GM23248 (cell line): ENCODE results near the gene RBFOX1. TPM values are rescaled to one million over a fixed set of nuclear protein-coding genes. Genes with fewer than 3 reads are reported as not detected.

Source experiments
- DNase-seq: peaks from one replicate; pipeline ENCODE4 v3.0.0-alpha.2; 2015
- H2AFZ ChIP-seq: fragments of 200-600 bp; sonication (generic); 2 replicates; pipeline ENCODE4 v1.6.1; 2016; ENCODE audit warnings: antibody characterized with exemption
- H3F3A ChIP-seq: fragments of 200-600 bp; sonication (generic); 2 replicates; pipeline ENCODE4 v1.6.1; 2016; ENCODE audit warnings: mild to moderate bottlenecking, antibody characterized with exemption, mixed run types; ENCODE audit not compliant: insufficient read depth
- H3K27ac ChIP-seq: fragments of 200-600 bp; sonication (generic); 2 replicates; pipeline ENCODE4 v1.5.1; 2016; ENCODE audit warnings: mild to moderate bottlenecking
- H3K27me3 ChIP-seq: fragments of 200-600 bp; sonication (generic); replicated peaks from 2 replicates; pipeline ENCODE4 v1.6.1; 2016; ENCODE audit warnings: mild to moderate bottlenecking; ENCODE audit not compliant: insufficient read depth
- H3K36me3 ChIP-seq: fragments of 200-600 bp; sonication (generic); 2 replicates; pipeline ENCODE4 v1.6.1; 2016; ENCODE audit warnings: low read depth, mild to moderate bottlenecking
- H3K4me1 ChIP-seq: fragments of 200-600 bp; sonication (generic); 2 replicates; pipeline ENCODE4 v1.6.1; 2016; ENCODE audit warnings: mild to moderate bottlenecking; ENCODE audit not compliant: insufficient read depth
- H3K4me2 ChIP-seq: fragments of 200-600 bp; sonication (generic); one replicate; pipeline ENCODE4 v1.6.1; 2016; ENCODE audit warnings: mild to moderate bottlenecking; ENCODE audit not compliant: unreplicated experiment
- H3K4me3 ChIP-seq: fragments of 200-600 bp; sonication (generic); 2 replicates; pipeline ENCODE4 v1.5.1; 2016; ENCODE audit warnings: mild to moderate bottlenecking
- H3K79me2 ChIP-seq: fragments of 200-600 bp; sonication (generic); 2 replicates; pipeline ENCODE4 v1.6.1; 2016; ENCODE audit warnings: mild to moderate bottlenecking; ENCODE audit not compliant: insufficient read depth
- H3K9ac ChIP-seq: fragments of 200-600 bp; sonication (generic); 2 replicates; pipeline ENCODE4 v1.6.1; 2016; ENCODE audit warnings: mild to moderate bottlenecking
- H3K9me2 ChIP-seq: fragments of 200-600 bp; sonication (generic); 2 replicates; pipeline ENCODE4 v1.6.1; 2016; ENCODE audit warnings: mixed run types, mild to moderate bottlenecking, moderate library complexity; ENCODE audit not compliant: insufficient read depth
- H3K9me3 ChIP-seq: fragments of 200-600 bp; sonication (generic); one replicate; pipeline ENCODE4 v1.6.1; 2017; ENCODE audit warnings: low read depth
- H4K20me1 ChIP-seq: fragments of 200-600 bp; sonication (generic); 2 replicates; pipeline ENCODE4 v1.6.0; 2016; ENCODE audit not compliant: insufficient read depth
- EZH2 ChIP-seq: fragments of 200-600 bp; sonication (generic); IDR thresholded peaks from 2 replicates; pipeline ENCODE4 v1.6.1; 2018; ENCODE audit warnings: antibody characterized with exemption, mild to moderate bottlenecking; ENCODE audit not compliant: insufficient read depth, poor library complexity, severe bottlenecking
- EZH2phosphoT487 ChIP-seq: fragments of 200-600 bp; sonication (generic); IDR thresholded peaks from 2 replicates; pipeline ENCODE4 v1.6.1; 2018; ENCODE audit warnings: antibody characterized with exemption, moderate library complexity, mild to moderate bottlenecking, low read depth; ENCODE audit not compliant: insufficient read depth
- WGBS, 2 experiments: methylation state at CpG; one replicate each; pipeline ENCODE4 v1.1.6; 2015 to 2017; ENCODE audit warnings: low lambda C conversion rate in 2 of 2, low coverage in 1 of 2; ENCODE audit errors: missing lambda C conversion rate in 2 of 2; 5-methylcytosine and 5-hydroxymethylcytosine counted together
- in situ Hi-C: fragments of 300-500 bp; cut with MboI; formaldehyde crosslinking; loops from 2 replicates; pipeline ENCODE4 v1.15.0; 2020
- polyA plus RNA-seq: library from polyadenylated mRNA; unstranded; fragments of >200 nt; fragmentation: Nextera tagmentation; extraction: Ambion mirVana; gene quantifications from 2 replicates; pipeline ENCODE4 v1.2.1, GENCODE V29; 2016
- total RNA-seq: library from RNA; depleted of rRNA; stranded (reverse); fragments of >200 nt; shearing (Covaris generic); gene quantifications from 2 replicates; pipeline ENCODE4 v1.2.3, GENCODE V29; 2014

The RBFOX1 gene
- total and polyA plus RNA-seq, 2 experiments from 2014 or later, result not detected

- H3K4me1 ChIP-seq, result no peaks in the 10 kb centered on the region
- H2AFZ ChIP-seq, result no peak overlapping the region
- no peaks in the 10 kb centered on the region for H3K9me2 ChIP-seq
- WGBS, 2 experiments, result 23 to 36% methylated on average over 3 of the region's 3 CpGs
- no peaks in the 10 kb centered on the region for H3K27me3 ChIP-seq
- TF ChIP-seq EZH2phosphoT487 (no peak), EZH2 (no peak)
- no peak overlapping the region for H3K4me3 ChIP-seq
- H3K79me2 ChIP-seq, result no peaks in the 10 kb centered on the region
- DNase-seq, result no peak
- no peaks in the 10 kb centered on the region for H3F3A ChIP-seq
- H4K20me1 ChIP-seq, result no peaks in the 10 kb centered on the region
- in situ Hi-C loops, result no loop called here
- H3K9me3 ChIP-seq, result no peaks in the 10 kb centered on the region
- no peaks in the 10 kb centered on the region for H3K36me3 ChIP-seq
- no peak overlapping the region for H3K9ac ChIP-seq
- no peak overlapping the region for H3K27ac ChIP-seq
- no peak overlapping the region for H3K4me2 ChIP-seq
Measured at GRCh38 chr16:7335991-7336634, 3.5 kb downstream of the RBFOX1 start.

GRCh38 chr16:7336742-7337141, 4.1 kb downstream of the RBFOX1 start:
- Histone ChIP-seq H3K27ac (no peak overlapping the region), H4K20me1 (no peaks in the 10 kb centered on the region), H3K4me3 (no peak overlapping the region), H3K9me2 (no peaks in the 10 kb centered on the region), H3K9me3 (no peaks in the 10 kb centered on the region), H3K27me3 (no peaks in the 10 kb centered on the region), H3F3A (no peaks in the 10 kb centered on the region), H3K9ac (no peak overlapping the region), H3K79me2 (no peaks in the 10 kb centered on the region), H3K4me1 (no peaks in the 10 kb centered on the region), H3K36me3 (no peaks in the 10 kb centered on the region), H2AFZ (no peak overlapping the region), H3K4me2 (no peak overlapping the region)
- in situ Hi-C loops, result no loop called here
- no peak for DNase-seq
- WGBS, 2 experiments, result 0% methylated on average over 1 of the region's 1 CpG
- TF ChIP-seq EZH2, result no peak
- TF ChIP-seq EZH2phosphoT487, result no peak

- Histone ChIP-seq H2AFZ (no peak overlapping the region), H3K4me3 (no peak overlapping the region), H3K36me3 (no peaks in the 10 kb centered on the region), H3K9me3 (no peaks in the 10 kb centered on the region), H3K4me1 (no peaks in the 10 kb centered on the region), H3K4me2 (no peak overlapping the region), H3K79me2 (no peaks in the 10 kb centered on the region), H3K27ac (no peak overlapping the region), H3K9ac (no peak overlapping the region), H4K20me1 (no peaks in the 10 kb centered on the region), H3K27me3 (no peaks in the 10 kb centered on the region), H3F3A (no peaks in the 10 kb centered on the region), H3K9me2 (no peaks in the 10 kb centered on the region)
- in situ Hi-C loops, result no loop called here
- DNase-seq, result no peak
- TF ChIP-seq EZH2, result no peak
- 32 to 33% methylated on average over 4 of the region's 4 CpGs for WGBS, 2 experiments
Measured at GRCh38 chr16:7338826-7339225, 6.2 kb downstream of the RBFOX1 start.

GRCh38 chr16:7339700-7340099, 7.1 kb downstream of the RBFOX1 start:
- Histone ChIP-seq H3K36me3 (no peaks in the 10 kb centered on the region), H3K27ac (no peak overlapping the region), H3K4me3 (no peak overlapping the region), H3K9ac (no peak overlapping the region), H3K79me2 (no peaks in the 10 kb centered on the region), H3K9me2 (no peaks in the 10 kb centered on the region), H3K9me3 (no peaks in the 10 kb centered on the region), H3K4me2 (no peak overlapping the region), H3F3A (no peaks in the 10 kb centered on the region), H3K27me3 (no peaks in the 10 kb centered on the region), H3K4me1 (no peaks in the 10 kb centered on the region), H4K20me1 (no peaks in the 10 kb centered on the region), H2AFZ (no peak overlapping the region)
- TF ChIP-seq EZH2 (no peak), EZH2phosphoT487 (no peak)
- in situ Hi-C loops, result no loop called here
- DNase-seq, result no peak
- 50 to 53% methylated on average over 1 of the region's 1 CpG for whole genome bisulfite sequencing, 2 experiments

GRCh38 chr16:7340938-7341337, 8.3 kb downstream of the RBFOX1 start:
- no peak for DNase-seq
- Histone ChIP-seq H3K9me3 (no peaks in the 10 kb centered on the region), H3K9me2 (no peaks in the 10 kb centered on the region), H3K79me2 (no peaks in the 10 kb centered on the region), H2AFZ (no peak overlapping the region), H3K9ac (no peak overlapping the region), H3K27me3 (no peaks in the 10 kb centered on the region), H3F3A (no peaks in the 10 kb centered on the region), H3K4me1 (no peaks in the 10 kb centered on the region), H4K20me1 (no peaks in the 10 kb centered on the region), H3K36me3 (no peaks in the 10 kb centered on the region), H3K4me2 (no peak overlapping the region), H3K27ac (no peak overlapping the region), H3K4me3 (no peak overlapping the region)
- no peak for TF ChIP-seq EZH2phosphoT487
- TF ChIP-seq EZH2, result no peak
- 6% methylated on average over 5 of the region's 5 CpGs for WGBS, 2 experiments
- in situ Hi-C loops, result no loop called here
